Lower leg skin (tissue), 3 donors: Measurements from ENCODE around the gene ROR2.

Source experiments
- CTCF ChIP-seq, 3 donors: fragments of 450-650 bp; IDR thresholded peaks; one replicate each; pipeline ENCODE4 v1.5.1; 2016; ENCODE audit warnings: antibody characterized with exemption in 3 of 3, mild to moderate bottlenecking in 3 of 3, moderate library complexity in 2 of 3
- POLR2A ChIP-seq, 2 donors: fragments of 450-650 bp; IDR thresholded peaks; one replicate each; pipeline ENCODE4 v1.6.1; 2016 to 2017; ENCODE audit warnings: antibody characterized with exemption in 2 of 2, mild to moderate bottlenecking in 1 of 2, moderate library complexity in 1 of 2

- no peak for TF ChIP-seq CTCF (IDR thresholded peaks at IDR 0.05)
- no peak for TF ChIP-seq POLR2A (IDR thresholded peaks at IDR 0.05)
Measured at GRCh38 chr9:91903126-91903911, 46.7 kb downstream of the ROR2 start.
